Glutamatergic neuron (in vitro differentiated cells): ENCODE measurements around the gene TCERG1L. TPM values are rescaled to one million over a fixed set of nuclear protein-coding genes. Genes with fewer than 3 reads are reported as not detected.

ENCODE experiments used
- DNase-seq: peaks from one replicate; pipeline ENCODE4 v3.0.0; 2022
- H3K27ac Mint-ChIP-seq: one replicate; pipeline ENCODE4 v1.8.0; 2020; ENCODE audit warnings: mild to moderate bottlenecking, mixed read lengths, inconsistent platforms; ENCODE audit not compliant: unreplicated experiment
- H3K27me3 Mint-ChIP-seq: one replicate; pipeline ENCODE4 v1.8.0; 2020; ENCODE audit warnings: mild to moderate bottlenecking, moderate library complexity, mixed read lengths, inconsistent platforms; ENCODE audit not compliant: unreplicated experiment
- H3K36me3 Mint-ChIP-seq: one replicate; pipeline ENCODE4 v1.8.0; 2020; ENCODE audit warnings: mild to moderate bottlenecking, mixed read lengths, inconsistent platforms; ENCODE audit not compliant: unreplicated experiment
- H3K4me1 Mint-ChIP-seq: one replicate; pipeline ENCODE4 v1.8.0; 2020; ENCODE audit warnings: mild to moderate bottlenecking, low read depth, mixed read lengths, inconsistent platforms; ENCODE audit not compliant: unreplicated experiment
- H3K4me3 Mint-ChIP-seq: one replicate; pipeline ENCODE4 v1.8.0; 2020; ENCODE audit warnings: mild to moderate bottlenecking, mixed read lengths, inconsistent platforms; ENCODE audit not compliant: unreplicated experiment
- H3K9me3 Mint-ChIP-seq: one replicate; pipeline ENCODE4 v1.8.0; 2020; ENCODE audit warnings: mild to moderate bottlenecking, moderate library complexity, mixed read lengths, inconsistent platforms; ENCODE audit not compliant: unreplicated experiment
- CTCF ChIP-seq: fragments of 200-600 bp; sonication (generic); IDR thresholded peaks from one replicate; pipeline ENCODE4 v1.5.0; 2021; ENCODE audit not compliant: partially characterized antibody, unreplicated experiment
- total RNA-seq: library from RNA; stranded (reverse); fragmentation: NEBNext Ultra II Directional; extraction: Animal tissue kit (Norgen Biotek cat#: 25700); gene quantifications from one replicate; pipeline ENCODE4 v1.2.1, GENCODE V29; 2021; ENCODE audit not compliant: unreplicated experiment

Gene TCERG1L
- total RNA-seq, 1 donor from 2014 or later: 2.2 TPM

GRCh38 chr10:131162211-131162610 lies 149.3 kb downstream of the TCERG1L start:
- TF ChIP-seq CTCF: no peak
- Mint-ChIP-seq H3K27ac (no peak overlapping the region), H3K4me1 (peaks cover 21% of the 10 kb centered on the region), H3K4me3 (no peak overlapping the region), H3K9me3 (peaks cover 2% of the 10 kb centered on the region), H3K27me3 (peaks cover 1% of the 10 kb centered on the region), H3K36me3 (no peaks in the 10 kb centered on the region)
- DNase-seq: no peak

- H3K4me1 Mint-ChIP-seq: peaks cover 18% of the 10 kb centered on the region
- H3K36me3 Mint-ChIP-seq: no peaks in the 10 kb centered on the region
- TF ChIP-seq CTCF: no peak
- H3K27ac Mint-ChIP-seq: no peak overlapping the region
- H3K27me3 Mint-ChIP-seq: no peaks in the 10 kb centered on the region
- no peak overlapping the region for H3K4me3 Mint-ChIP-seq
- peaks cover 2% of the 10 kb centered on the region for H3K9me3 Mint-ChIP-seq
- no peak for DNase-seq
These were observed 150.4 kb downstream of the TCERG1L start for GRCh38 chr10:131161087-131161486.

- Mint-ChIP-seq H3K4me1 (peaks cover 19% of the 10 kb centered on the region), H3K36me3 (no peaks in the 10 kb centered on the region), H3K9me3 (peaks cover 2% of the 10 kb centered on the region), H3K27ac (no peak overlapping the region), H3K4me3 (no peak overlapping the region), H3K27me3 (peaks cover 2% of the 10 kb centered on the region)
- no peak for DNase-seq
- TF ChIP-seq CTCF: no peak
These were observed 151.2 kb downstream of the TCERG1L start for GRCh38 chr10:131160219-131160875.

- peaks cover 2% of the 10 kb centered on the region for H3K9me3 Mint-ChIP-seq
- no peak overlapping the region for H3K27ac Mint-ChIP-seq
- no peak overlapping the region for H3K4me3 Mint-ChIP-seq
- no peak for DNase-seq
- no peaks in the 10 kb centered on the region for H3K36me3 Mint-ChIP-seq
- H3K4me1 Mint-ChIP-seq: peaks cover 16% of the 10 kb centered on the region
- H3K27me3 Mint-ChIP-seq: peaks cover 2% of the 10 kb centered on the region
- TF ChIP-seq CTCF: no peak
These were observed 151.8 kb downstream of the TCERG1L start for GRCh38 chr10:131159771-131160170.

GRCh38 chr10:131158695-131159094 lies 152.8 kb downstream of the TCERG1L start:
- Mint-ChIP-seq H3K27me3 (peaks cover 2% of the 10 kb centered on the region), H3K27ac (no peak overlapping the region), H3K9me3 (peaks cover 2% of the 10 kb centered on the region), H3K4me1 (peaks cover 14% of the 10 kb centered on the region), H3K4me3 (no peak overlapping the region), H3K36me3 (no peaks in the 10 kb centered on the region)
- no peak for TF ChIP-seq CTCF
- no peak for DNase-seq
